GM21381 (cell line): ENCODE measurements around the gene TRPT1.

Source experiments
- ATAC-seq: cut with Tn5 transposase; IDR thresholded peaks from one replicate; pipeline ENCODE4 v1.9.1; 2021; ENCODE audit warnings: mild to moderate bottlenecking, moderate library complexity; ENCODE audit not compliant: unreplicated experiment

The TRPT1 gene

GRCh38 chr11:64231546-64231945, 5.6 kb upstream of the TRPT1 start:
- ATAC-seq: no peak

- no peak for ATAC-seq
These were observed 5.0 kb upstream of the TRPT1 start for GRCh38 chr11:64230985-64231365.

GRCh38 chr11:64230171-64230984, 4.4 kb upstream of the TRPT1 start, which contains the start of gene DNAJC4:
TSS of gene DNAJC4 (plus strand) at chr11:64230548. CDS start at chr11:64230855, 307 bp downstream.
- peak; percentile 46 for ATAC-seq

- no peak for ATAC-seq
These were observed 3.8 kb upstream of the TRPT1 start for GRCh38 chr11:64229744-64230170.

- no peak for ATAC-seq
These were observed 3.2 kb upstream of the TRPT1 start for GRCh38 chr11:64229090-64229743.

GRCh38 chr11:64227405-64227956, 1.5 kb upstream of the TRPT1 start:
- ATAC-seq: no peak

- peak; percentile 24 for ATAC-seq
These were observed 593 bp upstream of the TRPT1 start for GRCh38 chr11:64226507-64227051.

GRCh38 chr11:64224891-64225607, 937 bp downstream of the TRPT1 start:
- ATAC-seq: no peak

GRCh38 chr11:64224151-64224890, 1.7 kb downstream of the TRPT1 start:
- no peak for ATAC-seq

GRCh38 chr11:64223001-64223651, 2.9 kb downstream of the TRPT1 start:
- no peak for ATAC-seq

GRCh38 chr11:64222651-64223000, 3.4 kb downstream of the TRPT1 start:
- ATAC-seq: no peak

GRCh38 chr11:64220798-64221197, 5.2 kb downstream of the TRPT1 start:
- no peak for ATAC-seq

- ATAC-seq: no peak
These were observed 5.7 kb downstream of the TRPT1 start for GRCh38 chr11:64220271-64220670.

GRCh38 chr11:64219755-64220154, 6.2 kb downstream of the TRPT1 start:
- no peak for ATAC-seq

- no peak for ATAC-seq
These were observed 6.7 kb downstream of the TRPT1 start for GRCh38 chr11:64219354-64219684.

- no peak for ATAC-seq
These were observed 7.2 kb downstream of the TRPT1 start for GRCh38 chr11:64218628-64219353.

GRCh38 chr11:64216879-64217278, 9.1 kb downstream of the TRPT1 start:
- no peak for ATAC-seq

- ATAC-seq: no peak
These were observed 14.7 kb downstream of the TRPT1 start for GRCh38 chr11:64211181-64211872.
